ENCODE measurements around the gene PTPRK. TPM values are rescaled to one million over a fixed set of nuclear protein-coding genes. Genes with fewer than 3 reads are reported as not detected.

PTPRK gene
- total RNA-seq, 4 donors from 2014 or later, result 7.3 to 22.9 (median 13.0) TPM

- no peak for ATAC-seq
- H3K27ac ChIP-seq, result no peak overlapping the region
Measured at GRCh38 chr6:128073389-128073788, 447.0 kb downstream of the PTPRK start.

GRCh38 chr6:128071212-128071611 is 449.2 kb downstream of the PTPRK start:
- Histone ChIP-seq H3K9me3 (no peaks in the 10 kb centered on the region), H3K4me3 (no peak overlapping the region), H3K4me1 (no peaks in the 10 kb centered on the region), H3K36me3 (no peaks in the 10 kb centered on the region), H3K27ac (no peak overlapping the region), H3K27me3 (no peaks in the 10 kb centered on the region)
- TF ChIP-seq, protein P1, sequence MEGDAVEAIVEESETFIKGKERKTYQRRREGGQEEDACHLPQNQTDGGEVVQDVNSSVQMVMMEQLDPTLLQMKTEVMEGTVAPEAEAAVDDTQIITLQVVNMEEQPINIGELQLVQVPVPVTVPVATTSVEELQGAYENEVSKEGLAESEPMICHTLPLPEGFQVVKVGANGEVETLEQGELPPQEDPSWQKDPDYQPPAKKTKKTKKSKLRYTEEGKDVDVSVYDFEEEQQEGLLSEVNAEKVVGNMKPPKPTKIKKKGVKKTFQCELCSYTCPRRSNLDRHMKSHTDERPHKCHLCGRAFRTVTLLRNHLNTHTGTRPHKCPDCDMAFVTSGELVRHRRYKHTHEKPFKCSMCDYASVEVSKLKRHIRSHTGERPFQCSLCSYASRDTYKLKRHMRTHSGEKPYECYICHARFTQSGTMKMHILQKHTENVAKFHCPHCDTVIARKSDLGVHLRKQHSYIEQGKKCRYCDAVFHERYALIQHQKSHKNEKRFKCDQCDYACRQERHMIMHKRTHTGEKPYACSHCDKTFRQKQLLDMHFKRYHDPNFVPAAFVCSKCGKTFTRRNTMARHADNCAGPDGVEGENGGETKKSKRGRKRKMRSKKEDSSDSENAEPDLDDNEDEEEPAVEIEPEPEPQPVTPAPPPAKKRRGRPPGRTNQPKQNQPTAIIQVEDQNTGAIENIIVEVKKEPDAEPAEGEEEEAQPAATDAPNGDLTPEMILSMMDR (IDR thresholded peaks at IDR 0.05 in 4 of 5, conservative IDR thresholded peaks at IDR 0.05 in 1 of 5), result no peak
- TF ChIP-seq POLR2A (IDR thresholded peaks at IDR 0.05), result no peak
- in situ Hi-C loops (cut with MboI; ENCODE audit: low sequenced_read_pairs in 4 of 4) (no loop called here), intact Hi-C loops (cut with DNase I; ENCODE audit: low total_unique reads) (no loop called here)
- DNase-seq (no peak), ATAC-seq (no peak)

More at GRCh38 chr6:128073389-128073788, 447.0 kb downstream of the PTPRK start:
- Histone ChIP-seq H3K9me3 (no peaks in the 10 kb centered on the region), H3K4me1 (no peaks in the 10 kb centered on the region), H3K36me3 (peaks cover 0 to 4% of the 10 kb centered on the region in 2 donors), H3K4me3 (no peak overlapping the region), H3K27me3 (no peaks in the 10 kb centered on the region)
- DNase-seq, result no peak
- intact Hi-C loops (cut with DNase I; ENCODE audit: low total_unique reads) (no loop called here), in situ Hi-C loops (cut with MboI; ENCODE audit: low sequenced_read_pairs in 4 of 4) (no loop called here)
- TF ChIP-seq, protein P1 (IDR thresholded peaks at IDR 0.05 in 4 of 5, conservative IDR thresholded peaks at IDR 0.05 in 1 of 5), result no peak
- TF ChIP-seq POLR2A (IDR thresholded peaks at IDR 0.05), result no peak

- intact Hi-C loops (cut with DNase I; ENCODE audit: low total_unique reads) (no loop called here), in situ Hi-C loops (cut with MboI; ENCODE audit: low sequenced_read_pairs in 4 of 4) (no loop called here)
- no peak overlapping the region for H3K27ac ChIP-seq
- TF ChIP-seq POLR2A (IDR thresholded peaks at IDR 0.05), result no peak
- TF ChIP-seq, protein P1 (IDR thresholded peaks at IDR 0.05 in 4 of 5, conservative IDR thresholded peaks at IDR 0.05 in 1 of 5), result no peak
- no peak for ATAC-seq
- DNase-seq, result no peak
- no peaks in the 10 kb centered on the region for H3K4me1 ChIP-seq
- H3K4me3 ChIP-seq, result no peak overlapping the region
- H3K36me3 ChIP-seq, result no peaks in the 10 kb centered on the region
- H3K9me3 ChIP-seq, result no peaks in the 10 kb centered on the region
- H3K27me3 ChIP-seq, result no peaks in the 10 kb centered on the region
Measured at GRCh38 chr6:128070406-128070805, 450.0 kb downstream of the PTPRK start.

- Histone ChIP-seq H3K27me3 (no peaks in the 10 kb centered on the region), H3K4me1 (no peaks in the 10 kb centered on the region), H3K9me3 (no peaks in the 10 kb centered on the region), H3K27ac (no peak overlapping the region), H3K36me3 (no peaks in the 10 kb centered on the region), H3K4me3 (no peak overlapping the region)
- ATAC-seq (no peak), DNase-seq (no peak)
- TF ChIP-seq, protein P1 (IDR thresholded peaks at IDR 0.05 in 4 of 5, conservative IDR thresholded peaks at IDR 0.05 in 1 of 5), result no peak
- no peak for TF ChIP-seq POLR2A (IDR thresholded peaks at IDR 0.05)
- intact Hi-C loops (cut with DNase I; ENCODE audit: low total_unique reads) (no loop called here), in situ Hi-C loops (cut with MboI; ENCODE audit: low sequenced_read_pairs in 4 of 4) (no loop called here)
Measured at GRCh38 chr6:128069188-128069587, 451.2 kb downstream of the PTPRK start.

DNA sequence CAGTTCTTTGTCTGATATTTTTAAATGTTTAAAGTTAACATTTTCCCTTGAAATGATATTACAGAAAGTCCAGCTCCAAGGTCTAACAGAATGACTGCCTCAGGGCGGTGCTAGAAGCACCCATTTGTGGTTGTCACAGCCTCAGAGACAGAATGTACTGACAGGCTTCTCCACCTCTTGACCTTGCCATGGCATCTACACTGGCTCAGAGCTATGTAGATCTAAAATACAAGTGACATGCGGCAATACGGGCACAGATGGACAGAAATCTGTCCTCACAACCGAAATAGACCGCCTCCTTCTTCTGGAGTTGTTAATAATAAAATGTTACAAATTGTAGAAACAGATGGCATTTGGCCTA is 452.3 kb downstream of the PTPRK start:
- intact Hi-C loops (cut with DNase I; ENCODE audit: low total_unique reads) (no loop called here), in situ Hi-C loops (cut with MboI; ENCODE audit: low sequenced_read_pairs in 4 of 4) (no loop called here)
- no peak overlapping the region for H3K4me3 ChIP-seq
- ATAC-seq (peak in 1 of 2 donors; percentile 70), DNase-seq (no peak)
- no peaks in the 10 kb centered on the region for H3K36me3 ChIP-seq
- H3K4me1 ChIP-seq, result no peaks in the 10 kb centered on the region
- no peak for TF ChIP-seq POLR2A (IDR thresholded peaks at IDR 0.05)
- TF ChIP-seq, protein P1 (IDR thresholded peaks at IDR 0.05 in 4 of 5, conservative IDR thresholded peaks at IDR 0.05 in 1 of 5), result no peak
- no peak overlapping the region for H3K27ac ChIP-seq
- no peaks in the 10 kb centered on the region for H3K27me3 ChIP-seq
- H3K9me3 ChIP-seq, result no peaks in the 10 kb centered on the region
